IMR-90 (cell line): Measurements from ENCODE around the gene TRPM3. TPM values are rescaled to one million over a fixed set of nuclear protein-coding genes. Genes with fewer than 3 reads are reported as not detected.

Experiments
- ATAC-seq: fragments of 200-7000 bp; cut with Tn5 transposase; 2 replicates; pipeline ENCODE4 v1.9.1; 2020; ENCODE audit warnings: low read depth, mild to moderate bottlenecking, moderate library complexity
- BruUV-seq: library from RNA; stranded (reverse); fragments of 400-500 nt; replicated peaks from 2 replicates; lab custom pipeline; 2021; lab: Mats Ljungman, UMichigan
- CTCF ChIA-PET: fragments of 300-600 bp; formaldehyde crosslinking; extraction: SDS; loops from one replicate; lab custom pipeline; 2021; ENCODE audit warnings: antibody characterized with exemption; lab: Yijun Ruan, JAX
- POLR2A ChIA-PET: fragments of 300-600 bp; sonication (Branson Sonifier 250); formaldehyde crosslinking; loops from one replicate; lab custom pipeline; 2022; ENCODE audit warnings: antibody characterized with exemption; ENCODE audit not compliant: unreplicated experiment; lab: Charles Lee
- DNase-seq: peaks from one replicate; pipeline ENCODE4 v3.0.0; 2013
- H2AFZ ChIP-seq: replicated peaks from 2 replicates; pipeline ENCODE3; 2013; ENCODE audit warnings: low read length, mild to moderate bottlenecking; ENCODE audit not compliant: poor library complexity
- H2AK5ac ChIP-seq: 2 replicates; pipeline ENCODE4 v1.6.1; 2013; ENCODE audit warnings: low read depth, low read length, inconsistent platforms
- H2AK9ac ChIP-seq: replicated peaks from 2 replicates; pipeline ENCODE3; 2013; ENCODE audit warnings: mild to moderate bottlenecking, low read depth, low read length, moderate library complexity; ENCODE audit not compliant: poor library complexity
- H2BK120ac ChIP-seq: 2 replicates; pipeline ENCODE4 v1.6.1; 2013; ENCODE audit warnings: low read depth, low read length, inconsistent platforms
- H2BK15ac ChIP-seq: 3 replicates; pipeline ENCODE4 v1.6.1; 2013; ENCODE audit warnings: low read depth, low read length, inconsistent platforms
- H2BK20ac ChIP-seq: 2 replicates; pipeline ENCODE4 v1.6.1; 2013; ENCODE audit warnings: low read depth, mild to moderate bottlenecking, inconsistent platforms, low read length, moderate library complexity
- H2BK5ac ChIP-seq: 2 replicates; pipeline ENCODE4 v1.6.1; 2013; ENCODE audit warnings: mild to moderate bottlenecking, low read depth, low read length, inconsistent platforms; ENCODE audit not compliant: poor library complexity, severe bottlenecking
- H3K14ac ChIP-seq: replicated peaks from 2 replicates; pipeline ENCODE4 v1.6.1; 2013; ENCODE audit warnings: low read depth, low read length, inconsistent platforms
- H3K18ac ChIP-seq: 2 replicates; pipeline ENCODE4 v1.6.1; 2013; ENCODE audit warnings: low read depth, low read length, control low read depth
- H3K23ac ChIP-seq: 2 replicates; pipeline ENCODE4 v1.6.1; 2013; ENCODE audit warnings: low read depth, low read length, inconsistent platforms
- H3K27ac ChIP-seq: 2 replicates; pipeline ENCODE4 v1.5.1; 2013; ENCODE audit warnings: mild to moderate bottlenecking, control low read depth, low read length; ENCODE audit not compliant: insufficient read depth
- H3K27me3 ChIP-seq: 2 replicates; pipeline ENCODE4 v1.6.1; 2013; ENCODE audit warnings: low read length; ENCODE audit not compliant: control insufficient read depth, insufficient read depth
- H3K36me3 ChIP-seq: 2 replicates; pipeline ENCODE4 v1.6.1; 2013; ENCODE audit warnings: low read length, mixed read lengths; ENCODE audit not compliant: control insufficient read depth, insufficient read depth
- H3K4ac ChIP-seq: 2 replicates; pipeline ENCODE4 v1.6.1; 2013; ENCODE audit warnings: low read depth, low read length, inconsistent platforms
- H3K4me1 ChIP-seq: 2 replicates; pipeline ENCODE4 v1.6.1; 2013; ENCODE audit warnings: low read length, mixed read lengths; ENCODE audit not compliant: control insufficient read depth, insufficient read depth
- H3K4me2 ChIP-seq: 2 replicates; pipeline ENCODE4 v1.6.1; 2013; ENCODE audit warnings: low read depth, mild to moderate bottlenecking, control low read depth, low read length, moderate library complexity
- H3K4me3 ChIP-seq: 2 replicates; pipeline ENCODE4 v1.5.1; 2013; ENCODE audit warnings: low read depth, mild to moderate bottlenecking, control low read depth, low read length, moderate library complexity; ENCODE audit not compliant: insufficient read depth
- H3K56ac ChIP-seq: 2 replicates; pipeline ENCODE4 v1.6.1; 2013; ENCODE audit warnings: low read length, inconsistent platforms; ENCODE audit not compliant: insufficient read depth; ENCODE audit errors: extremely low read depth
- H3K79me1 ChIP-seq, 2 experiments: 2 replicates each; pipeline ENCODE4 v1.6.1; 2013; ENCODE audit warnings: low read length in 2 of 2, inconsistent platforms in 1 of 2, low read depth in 1 of 2
- H3K9ac ChIP-seq: 2 replicates; pipeline ENCODE4 v1.6.1; 2013; ENCODE audit warnings: low read depth, low read length, control low read depth
- H3K9me1 ChIP-seq: 2 replicates; pipeline ENCODE4 v1.6.1; 2013; ENCODE audit warnings: low read length, inconsistent platforms; ENCODE audit not compliant: insufficient read depth
- H3K9me3 ChIP-seq: 2 replicates; pipeline ENCODE4 v1.6.1; 2013; ENCODE audit warnings: low read length; ENCODE audit not compliant: control insufficient read depth, insufficient read depth
- H4K20me1 ChIP-seq: 2 replicates; pipeline ENCODE4 v1.6.1; 2013; ENCODE audit warnings: low read length, inconsistent platforms; ENCODE audit not compliant: insufficient read depth
- H4K5ac ChIP-seq: 2 replicates; pipeline ENCODE4 v1.6.1; 2013; ENCODE audit warnings: mild to moderate bottlenecking, low read depth, low read length, control low read depth
- H4K8ac ChIP-seq, 2 experiments: 2 replicates each; pipeline ENCODE4 v1.6.1; 2013; ENCODE audit warnings: low read depth in 2 of 2, low read length in 2 of 2, control low read depth in 1 of 2, inconsistent platforms in 1 of 2
- H4K91ac ChIP-seq: 2 replicates; pipeline ENCODE4 v1.6.1; 2013; ENCODE audit warnings: low read depth, low read length, inconsistent platforms; ENCODE audit not compliant: insufficient read depth
- BHLHE40 ChIP-seq: fragments of 150-350 bp; IDR thresholded peaks from 2 replicates; pipeline ENCODE4 v1.6.1; 2016; ENCODE audit warnings: mild to moderate bottlenecking, low read depth, low read length
- CEBPB ChIP-seq: IDR thresholded peaks from 2 replicates; pipeline ENCODE4 v1.6.1; 2012; ENCODE audit warnings: low read depth, low read length, improper control_type of control experiment
- CHD1 ChIP-seq: IDR thresholded peaks from 2 replicates; pipeline ENCODE4 v1.6.1; 2012; ENCODE audit warnings: low read depth, low read length, improper control_type of control experiment
- ELK1 ChIP-seq: fragments of 150-350 bp; IDR thresholded peaks from 2 replicates; pipeline ENCODE4 v1.6.1; 2016; ENCODE audit warnings: low read depth, mild to moderate bottlenecking, low read length, moderate library complexity, borderline replicate concordance
- FOS ChIP-seq: fragments of 150-350 bp; IDR thresholded peaks from 2 replicates; pipeline ENCODE4 v1.6.1; 2016; ENCODE audit warnings: low read depth, low read length
- MAFK ChIP-seq: IDR thresholded peaks from 2 replicates; pipeline ENCODE4 v1.6.1; 2012; ENCODE audit warnings: low read depth, low read length, improper control_type of control experiment
- MAZ ChIP-seq: IDR thresholded peaks from 2 replicates; pipeline ENCODE4 v1.6.1; 2012; ENCODE audit warnings: low read depth, mild to moderate bottlenecking, low read length, improper control_type of control experiment, moderate library complexity, borderline replicate concordance
- MXI1 ChIP-seq: IDR thresholded peaks from 2 replicates; pipeline ENCODE4 v1.6.1; 2012; ENCODE audit warnings: low read depth, mild to moderate bottlenecking, low read length, moderate library complexity, borderline replicate concordance
- NFE2L2 ChIP-seq: fragments of 150-350 bp; IDR thresholded peaks from 2 replicates; pipeline ENCODE4 v1.6.1; 2016; ENCODE audit warnings: low read depth, mild to moderate bottlenecking, low read length
- POLR2A ChIP-seq: IDR thresholded peaks from 2 replicates; pipeline ENCODE4 v1.6.1; 2012; ENCODE audit warnings: mild to moderate bottlenecking, low read depth, low read length
- RAD21 ChIP-seq: IDR thresholded peaks from 2 replicates; pipeline ENCODE4 v1.6.1; 2012; ENCODE audit warnings: low read length, improper control_type of control experiment
- RCOR1 ChIP-seq: IDR thresholded peaks from 2 replicates; pipeline ENCODE4 v1.6.1; 2012; ENCODE audit warnings: mild to moderate bottlenecking, low read length, improper control_type of control experiment; ENCODE audit not compliant: insufficient replicate concordance
- RFX5 ChIP-seq: IDR thresholded peaks from 2 replicates; pipeline ENCODE4 v1.8.0; 2012; ENCODE audit warnings: low read depth, mild to moderate bottlenecking, low read length, moderate library complexity
- SMC3 ChIP-seq: fragments of 150-350 bp; IDR thresholded peaks from 2 replicates; pipeline ENCODE4 v1.6.1; 2016; ENCODE audit warnings: low read depth, mild to moderate bottlenecking, antibody characterized with exemption, low read length, moderate library complexity
- WGBS, 2 experiments: methylation state at CpG; one replicate each; pipeline versions ENCODE4 v1.1.5 to v1.1.7; 2013; ENCODE audit warnings: missing lambda C conversion rate in 2 of 2; ENCODE audit not compliant: insufficient read length in 1 of 2; ENCODE audit errors: extremely low coverage in 2 of 2; 5-methylcytosine and 5-hydroxymethylcytosine counted together
- dilution Hi-C: fragments of 300-500 bp; cut with HindIII; formaldehyde crosslinking; loops from one replicate; pipeline ENCODE4 v1.14.3; 2018; ENCODE audit warnings: low sequenced_read_pairs; ENCODE audit not compliant: unreplicated experiment
- in situ Hi-C: fragments of 300-500 bp; cut with MboI; formaldehyde crosslinking; loops from 3 replicates; pipeline ENCODE4 v1.14.3; 2019; ENCODE audit warnings: low sequenced_read_pairs, inconsistent platforms, mixed read lengths
- intact Hi-C: fragments of 100-400 bp; cut with micrococcal nuclease; formaldehyde crosslinking; loops from 2 replicates; pipeline ENCODE4 v1.10.0; 2022
- polyA plus RNA-seq, 3 experiments: library from polyadenylated mRNA; depleted of rRNA; stranded (reverse); fragments of >200 nt; gene quantifications; 2 replicates each; pipeline ENCODE4 v1.2.3, GENCODE V29; 2012; ENCODE audit warnings: low replicate concordance in 1 of 3
- total RNA-seq: library from RNA; depleted of rRNA; stranded (reverse); fragments of >200 nt; gene quantifications from 2 replicates; pipeline ENCODE4 v1.2.3, GENCODE V29; 2012
- TF ChIP-seq, protein P1 (sequence below): conservative IDR thresholded peaks from 2 replicates; pipeline ENCODE4 v1.5.1; 2012; ENCODE audit warnings: mild to moderate bottlenecking, low read depth, low read length, improper control_type of control experiment
- TF ChIP-seq, protein P2 (sequence below): fragments of 150-350 bp; IDR thresholded peaks from 2 replicates; pipeline ENCODE4 v1.6.1; 2017; ENCODE audit warnings: mild to moderate bottlenecking, antibody characterized with exemption, low read length, low read depth

The TRPM3 gene
- total and polyA plus RNA-seq, 2 of the 4 experiments (the other 2 are of a cell fraction), result not detected

- no peaks in the 10 kb centered on the region for H3K9me1 ChIP-seq
- H3K4me2 ChIP-seq, result no peak overlapping the region
- no peak overlapping the region for H3K23ac ChIP-seq
- H2BK5ac ChIP-seq, result no peak overlapping the region
- no peaks in the 10 kb centered on the region for H4K20me1 ChIP-seq
- no TSS peak for BruUV-seq
- H2AFZ ChIP-seq, result no peak overlapping the region
- POLR2A ChIA-PET, result no interaction called here
- no peak overlapping the region for H2AK9ac ChIP-seq
- CTCF ChIA-PET, result no interaction called here
- ATAC-seq, result no peak
- no peak overlapping the region for H2AK5ac ChIP-seq
- no peaks in the 10 kb centered on the region for H3K79me1 ChIP-seq
- DNase-seq, result no peak
- no peaks in the 10 kb centered on the region for H3K9me3 ChIP-seq
- no peak overlapping the region for H2BK120ac ChIP-seq
- no peak overlapping the region for H4K8ac ChIP-seq
- TF ChIP-seq, protein P1, sequence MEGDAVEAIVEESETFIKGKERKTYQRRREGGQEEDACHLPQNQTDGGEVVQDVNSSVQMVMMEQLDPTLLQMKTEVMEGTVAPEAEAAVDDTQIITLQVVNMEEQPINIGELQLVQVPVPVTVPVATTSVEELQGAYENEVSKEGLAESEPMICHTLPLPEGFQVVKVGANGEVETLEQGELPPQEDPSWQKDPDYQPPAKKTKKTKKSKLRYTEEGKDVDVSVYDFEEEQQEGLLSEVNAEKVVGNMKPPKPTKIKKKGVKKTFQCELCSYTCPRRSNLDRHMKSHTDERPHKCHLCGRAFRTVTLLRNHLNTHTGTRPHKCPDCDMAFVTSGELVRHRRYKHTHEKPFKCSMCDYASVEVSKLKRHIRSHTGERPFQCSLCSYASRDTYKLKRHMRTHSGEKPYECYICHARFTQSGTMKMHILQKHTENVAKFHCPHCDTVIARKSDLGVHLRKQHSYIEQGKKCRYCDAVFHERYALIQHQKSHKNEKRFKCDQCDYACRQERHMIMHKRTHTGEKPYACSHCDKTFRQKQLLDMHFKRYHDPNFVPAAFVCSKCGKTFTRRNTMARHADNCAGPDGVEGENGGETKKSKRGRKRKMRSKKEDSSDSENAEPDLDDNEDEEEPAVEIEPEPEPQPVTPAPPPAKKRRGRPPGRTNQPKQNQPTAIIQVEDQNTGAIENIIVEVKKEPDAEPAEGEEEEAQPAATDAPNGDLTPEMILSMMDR, result no peak
- TF ChIP-seq RFX5 (no peak), MXI1 (no peak), SMC3 (no peak), POLR2A (no peak), FOS (no peak), MAZ (no peak), ELK1 (no peak), RCOR1 (no peak), BHLHE40 (no peak), CHD1 (no peak), MAFK (no peak), CEBPB (no peak), NFE2L2 (no peak), RAD21 (no peak)
- TF ChIP-seq, protein P2, sequence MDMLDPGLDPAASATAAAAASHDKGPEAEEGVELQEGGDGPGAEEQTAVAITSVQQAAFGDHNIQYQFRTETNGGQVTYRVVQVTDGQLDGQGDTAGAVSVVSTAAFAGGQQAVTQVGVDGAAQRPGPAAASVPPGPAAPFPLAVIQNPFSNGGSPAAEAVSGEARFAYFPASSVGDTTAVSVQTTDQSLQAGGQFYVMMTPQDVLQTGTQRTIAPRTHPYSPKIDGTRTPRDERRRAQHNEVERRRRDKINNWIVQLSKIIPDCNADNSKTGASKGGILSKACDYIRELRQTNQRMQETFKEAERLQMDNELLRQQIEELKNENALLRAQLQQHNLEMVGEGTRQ, result no peak
- no peak overlapping the region for H3K56ac ChIP-seq
- no peak overlapping the region for H3K14ac ChIP-seq
- no peak overlapping the region for H3K18ac ChIP-seq
- no peak overlapping the region for H2BK15ac ChIP-seq
- WGBS, 2 experiments, result no CpG with 5 or more reads among the region's 4 CpGs
- H3K4ac ChIP-seq, result no peak overlapping the region
- intact Hi-C loops (no loop called here), dilution Hi-C loops (no loop called here), in situ Hi-C loops (no loop called here)
- no peak overlapping the region for H2BK20ac ChIP-seq
- no peak overlapping the region for H3K4me3 ChIP-seq
- H3K36me3 ChIP-seq, result no peaks in the 10 kb centered on the region
- H4K91ac ChIP-seq, result no peak overlapping the region
- no peak overlapping the region for H3K27ac ChIP-seq
- no peaks in the 10 kb centered on the region for H3K4me1 ChIP-seq
- no peaks in the 10 kb centered on the region; the same call in 1 of the 2 replicates for H3K27me3 ChIP-seq
- H3K9ac ChIP-seq, result no peak overlapping the region
- H4K5ac ChIP-seq, result no peak overlapping the region
Observed at GRCh38 chr9:70835323-70835722, 286.1 kb downstream of the TRPM3 start.
